ENCODE measurements around the gene ADAMTS13. TPM values are rescaled to one million over a fixed set of nuclear protein-coding genes. Genes with fewer than 3 reads are reported as not detected.

The ADAMTS13 gene
- total and polyA plus RNA-seq, 7 donors = 0.60 to 3.4 (median 0.82) TPM

- Histone ChIP-seq H3K9me3 (no peaks in the 10 kb centered on the region), H3K4me1 (peaks cover 0 to 7% (median 0%) of the 10 kb centered on the region in 4 donors), H3K27me3 (peaks cover 0 to 24% (median 4%) of the 10 kb centered on the region in 3 donors), H3K4me3 (no peak overlapping the region), H3K36me3 (no peaks in the 10 kb centered on the region), H3K27ac (no peak overlapping the region)
- DNase-seq = no peak
- intact Hi-C loops (cut with DNase I) = no loop called here
- 84 to 89% methylated on average over 24 of the region's 24 CpGs for WGBS, 2 donors
- TF ChIP-seq POLR2A (IDR thresholded peaks at IDR 0.05) (no peak), POLR2AphosphoS5 (IDR thresholded peaks at IDR 0.05) (no peak), EP300 (IDR thresholded peaks at IDR 0.05) (no peak)
- TF ChIP-seq, protein P1, sequence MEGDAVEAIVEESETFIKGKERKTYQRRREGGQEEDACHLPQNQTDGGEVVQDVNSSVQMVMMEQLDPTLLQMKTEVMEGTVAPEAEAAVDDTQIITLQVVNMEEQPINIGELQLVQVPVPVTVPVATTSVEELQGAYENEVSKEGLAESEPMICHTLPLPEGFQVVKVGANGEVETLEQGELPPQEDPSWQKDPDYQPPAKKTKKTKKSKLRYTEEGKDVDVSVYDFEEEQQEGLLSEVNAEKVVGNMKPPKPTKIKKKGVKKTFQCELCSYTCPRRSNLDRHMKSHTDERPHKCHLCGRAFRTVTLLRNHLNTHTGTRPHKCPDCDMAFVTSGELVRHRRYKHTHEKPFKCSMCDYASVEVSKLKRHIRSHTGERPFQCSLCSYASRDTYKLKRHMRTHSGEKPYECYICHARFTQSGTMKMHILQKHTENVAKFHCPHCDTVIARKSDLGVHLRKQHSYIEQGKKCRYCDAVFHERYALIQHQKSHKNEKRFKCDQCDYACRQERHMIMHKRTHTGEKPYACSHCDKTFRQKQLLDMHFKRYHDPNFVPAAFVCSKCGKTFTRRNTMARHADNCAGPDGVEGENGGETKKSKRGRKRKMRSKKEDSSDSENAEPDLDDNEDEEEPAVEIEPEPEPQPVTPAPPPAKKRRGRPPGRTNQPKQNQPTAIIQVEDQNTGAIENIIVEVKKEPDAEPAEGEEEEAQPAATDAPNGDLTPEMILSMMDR (IDR thresholded peaks at IDR 0.05) = no peak
These were observed 72.6 kb downstream of the ADAMTS13 start for GRCh38 chr9:133494636-133495326.

DNA sequence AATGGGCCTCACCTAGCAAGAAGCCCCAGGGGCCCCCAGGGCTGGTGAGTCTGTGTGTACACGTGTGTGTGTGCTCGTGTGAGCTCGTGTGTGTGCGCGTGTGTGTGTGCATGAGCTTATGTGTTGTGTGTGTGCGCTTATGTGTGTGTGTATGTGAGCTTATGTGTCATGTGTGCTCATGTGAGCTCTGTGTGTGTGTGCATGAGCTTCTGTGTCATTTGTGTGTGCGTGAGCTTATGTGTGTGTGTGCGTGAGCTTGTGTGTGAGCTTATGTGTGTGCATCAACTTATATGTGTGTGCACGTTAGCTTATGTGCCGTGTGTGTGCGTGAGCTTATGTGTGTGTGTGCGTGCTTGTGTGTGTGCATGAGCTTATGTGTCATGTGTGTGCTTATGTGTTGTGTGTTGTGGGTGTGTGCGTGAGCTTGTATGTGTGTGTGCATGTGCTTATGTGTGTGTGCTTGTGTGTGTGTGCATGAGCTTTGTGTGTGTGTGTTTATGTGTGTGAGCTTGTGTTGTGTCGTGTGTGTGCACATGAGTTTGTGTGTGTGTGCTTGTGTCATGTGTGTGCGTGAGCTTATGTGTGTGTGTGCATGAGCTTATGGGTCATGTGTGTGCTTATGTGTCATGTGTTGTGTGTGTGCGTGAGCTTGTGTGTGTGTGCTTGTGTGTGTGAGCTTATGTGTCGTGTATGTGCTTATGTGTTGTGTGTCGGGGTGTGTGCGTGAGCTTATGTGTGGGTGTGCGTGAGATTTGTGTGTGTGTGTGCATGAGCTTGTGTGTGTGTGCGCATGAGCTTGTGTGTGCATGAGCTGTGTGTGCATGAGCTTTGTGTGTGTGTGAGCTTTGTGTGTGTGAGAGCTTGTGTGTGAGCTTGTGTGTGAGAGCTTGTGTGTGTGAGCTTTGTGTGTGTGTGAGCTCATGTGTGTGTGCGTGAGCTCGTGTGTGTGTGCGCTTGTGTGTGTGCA, 73.4 kb downstream of the ADAMTS13 start:
- WGBS, 2 donors = 95% methylated on average over 24 of the region's 24 CpGs
- DNase-seq = no peak
- Histone ChIP-seq H3K4me1 (peaks cover 0 to 7% (median 0%) of the 10 kb centered on the region in 4 donors), H3K4me3 (no peak overlapping the region), H3K27me3 (peaks cover 0 to 24% (median 4%) of the 10 kb centered on the region in 3 donors), H3K27ac (no peak overlapping the region), H3K9me3 (no peaks in the 10 kb centered on the region), H3K36me3 (no peaks in the 10 kb centered on the region)
- intact Hi-C loops (cut with DNase I) = no loop called here
- TF ChIP-seq EP300 (IDR thresholded peaks at IDR 0.05) = no peak
- TF ChIP-seq, protein P1 (IDR thresholded peaks at IDR 0.05) = no peak
- TF ChIP-seq POLR2AphosphoS5 (IDR thresholded peaks at IDR 0.05) = no peak
- TF ChIP-seq POLR2A (IDR thresholded peaks at IDR 0.05) = no peak

- H3K4me3 ChIP-seq = no peak overlapping the region
- no peak for DNase-seq
- no peaks in the 10 kb centered on the region for H3K36me3 ChIP-seq
- H3K27ac ChIP-seq = no peak overlapping the region
- intact Hi-C loops (cut with DNase I) = no loop called here
- TF ChIP-seq POLR2AphosphoS5 (IDR thresholded peaks at IDR 0.05) (no peak), POLR2A (IDR thresholded peaks at IDR 0.05) (no peak), EP300 (IDR thresholded peaks at IDR 0.05) (no peak)
- peaks cover 0 to 7% (median 0%) of the 10 kb centered on the region in 4 donors for H3K4me1 ChIP-seq
- peaks cover 0 to 24% (median 4%) of the 10 kb centered on the region in 3 donors for H3K27me3 ChIP-seq
- 75 to 81% methylated on average over 35 of the region's 35 CpGs for WGBS, 2 donors
- peaks cover 0 to 9% (median 0%) of the 10 kb centered on the region in 4 donors for H3K9me3 ChIP-seq
These were observed 75.0 kb downstream of the ADAMTS13 start for GRCh38 chr9:133496861-133497842.

- TF ChIP-seq POLR2AphosphoS5 (IDR thresholded peaks at IDR 0.05) (peak in 2 of 4 donors; percentile 23 to 53), EP300 (IDR thresholded peaks at IDR 0.05) (peak in 1 of 4 donors; percentile 17), POLR2A (IDR thresholded peaks at IDR 0.05) (no peak)
- TF ChIP-seq, protein P1 (IDR thresholded peaks at IDR 0.05) = no peak
- peaks cover 0 to 7% (median 0%) of the 10 kb centered on the region in 4 donors for H3K4me1 ChIP-seq
- H3K4me3 ChIP-seq = no peak overlapping the region
- intact Hi-C loops (cut with DNase I) = no loop called here
- no peak overlapping the region for H3K27ac ChIP-seq
- 55 to 68% methylated on average over 19 of the region's 19 CpGs for WGBS, 2 donors
- peaks cover 0 to 24% (median 4%) of the 10 kb centered on the region in 3 donors for H3K27me3 ChIP-seq
- peaks cover 0 to 12% (median 4%) of the 10 kb centered on the region in 4 donors for H3K9me3 ChIP-seq
- no peaks in the 10 kb centered on the region for H3K36me3 ChIP-seq
- DNase-seq = no peak
These were observed 77.1 kb downstream of the ADAMTS13 start for GRCh38 chr9:133499132-133499891.
